Endothelial cell of hepatic sinusoid (primary cell): Measurements from ENCODE around the gene GPR89B.
"Not testable (repeated sequence)": the region's sequence is repeated elsewhere in the genome, so short reads cannot be mapped to it uniquely, and the experiment has no call there.

Experiments
- in situ Hi-C: cut with HindIII; loops from 2 replicates; pipeline ENCODE4 v1.10.0; 2017; ENCODE audit warnings: low sequenced_read_pairs

Gene GPR89B

GRCh38 chr1:147928236-147929132 is at the start of gene GPR89B:
TSS of gene GPR89B (plus strand) at chr1:147928420. CDS start at chr1:147928537, 117 bp downstream.
- in situ Hi-C loops, result not testable (repeated sequence)

GRCh38 chr1:147879911-147880310 is 48.3 kb upstream of the GPR89B start:
- in situ Hi-C loops, result loop anchor here (25.0 kb wide), 1 partner anchor 193 kb away; no protein-coding TSS in a partner anchor

GRCh38 chr1:147882535-147882934 is 45.7 kb upstream of the GPR89B start:
- in situ Hi-C loops, result loop anchor here (25.0 kb wide), 1 partner anchor 195 kb away; no protein-coding TSS in a partner anchor

GRCh38 chr1:147890177-147890790 is 37.9 kb upstream of the GPR89B start:
- in situ Hi-C loops, result loop anchor here (10.0 to 25.0 kb wide), 2 partner anchors 203 to 355 kb away; no protein-coding TSS in a partner anchor

GRCh38 chr1:147891088-147891487 is 37.1 kb upstream of the GPR89B start:
- in situ Hi-C loops, result loop anchor here (10.0 to 25.0 kb wide), 2 partner anchors 204 to 356 kb away; no protein-coding TSS in a partner anchor

- in situ Hi-C loops, result loop anchor here (10.0 to 25.0 kb wide), 2 partner anchors 205 to 357 kb away; no protein-coding TSS in a partner anchor
Observed at GRCh38 chr1:147892216-147892615, 36.0 kb upstream of the GPR89B start.

- in situ Hi-C loops, result loop anchor here (10.0 to 25.0 kb wide), 2 partner anchors 205 to 358 kb away; no protein-coding TSS in a partner anchor
Observed at GRCh38 chr1:147892731-147893214, 35.4 kb upstream of the GPR89B start.

GRCh38 chr1:147895123-147895522 is 33.1 kb upstream of the GPR89B start:
- in situ Hi-C loops, result loop anchor here (10.0 to 25.0 kb wide), 2 partner anchors 208 to 360 kb away; no protein-coding TSS in a partner anchor

DNA sequence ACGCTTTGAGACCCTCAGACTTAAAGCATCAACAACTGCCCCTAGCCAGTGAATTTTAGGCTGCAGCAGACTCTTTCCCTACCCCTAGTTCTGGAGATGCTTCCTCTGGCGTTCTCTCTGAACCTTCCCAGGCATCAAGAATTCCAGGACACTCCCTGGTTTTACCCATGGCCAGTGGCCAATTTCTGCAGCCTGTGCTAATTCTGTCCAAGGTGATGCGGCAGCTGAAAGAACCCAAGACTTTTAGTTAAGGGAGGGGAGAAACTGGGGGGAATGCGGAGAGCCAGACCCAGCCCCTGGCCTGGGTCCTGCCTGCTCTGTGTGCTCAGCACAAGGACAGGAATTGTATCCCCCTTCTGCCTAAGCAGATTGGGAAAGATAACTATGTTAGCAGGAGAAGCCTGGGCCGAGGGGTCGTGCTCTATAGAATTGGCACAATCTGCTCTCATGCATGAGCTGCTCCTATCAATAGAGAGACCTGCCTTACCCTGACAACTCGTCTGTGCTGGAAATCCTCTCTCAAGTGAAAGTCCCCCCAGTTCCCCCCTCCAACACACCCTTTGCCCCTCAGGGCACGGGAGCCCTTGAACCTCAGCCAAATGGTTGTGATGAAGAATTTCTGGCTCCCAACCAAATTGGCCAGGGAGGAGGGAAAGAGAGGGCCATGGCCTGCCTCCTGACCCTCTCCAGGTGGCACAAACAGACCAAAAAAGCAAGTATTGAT is 31.0 kb upstream of the GPR89B start:
- in situ Hi-C loops, result loop anchor here (10.0 to 25.0 kb wide), 2 partner anchors 210 to 362 kb away; no protein-coding TSS in a partner anchor

DNA sequence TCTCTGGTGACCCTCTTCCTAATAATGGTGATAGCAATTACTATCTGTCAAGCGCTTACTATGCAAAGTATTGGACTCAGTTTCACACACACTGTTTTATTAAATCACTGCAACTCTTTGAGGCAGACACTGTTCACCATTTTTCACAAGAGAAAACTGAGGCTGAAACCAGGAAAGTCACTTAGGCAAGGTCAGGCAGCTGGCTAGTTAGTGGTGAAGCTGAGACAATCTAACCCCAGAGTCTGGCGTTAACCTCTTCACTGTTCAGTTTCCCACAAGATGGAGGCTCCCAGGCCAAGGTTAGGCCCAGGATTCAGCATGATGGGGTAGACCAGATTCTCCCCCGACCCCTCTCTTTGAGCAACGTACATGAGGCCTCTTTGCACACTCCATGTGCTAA is 30.4 kb upstream of the GPR89B start:
- in situ Hi-C loops, result loop anchor here (10.0 to 25.0 kb wide), 2 partner anchors 210 to 363 kb away; no protein-coding TSS in a partner anchor

DNA sequence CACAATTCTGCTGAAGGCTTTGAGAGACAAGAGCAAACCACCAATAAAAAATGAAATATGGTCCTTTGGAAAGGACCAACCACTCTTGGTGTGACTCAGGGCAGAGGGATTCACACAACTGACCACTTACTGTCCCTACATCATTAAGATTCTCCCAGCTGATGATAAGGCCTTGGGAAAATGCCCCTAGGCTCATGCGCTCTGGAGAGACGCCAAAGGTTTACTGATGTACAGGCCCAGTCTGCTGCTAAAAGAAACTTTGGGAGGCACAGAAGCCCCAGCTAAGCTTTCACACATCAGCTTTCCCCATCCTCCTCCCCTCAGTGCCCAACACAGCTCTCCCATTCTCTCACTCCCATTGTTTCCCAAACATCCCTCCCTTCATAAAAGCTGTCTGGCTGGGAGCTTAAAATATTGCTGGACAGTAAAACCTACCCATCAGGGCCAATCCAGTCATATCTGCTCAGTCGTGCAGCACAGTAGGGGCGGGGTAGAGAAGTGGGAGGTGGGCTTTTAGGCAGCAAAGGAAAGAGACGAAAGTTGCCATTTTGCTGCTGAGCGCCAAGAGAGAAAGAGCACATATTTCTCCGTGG is 25.9 kb upstream of the GPR89B start, which contains the start of gene GJA8:
TSS of gene GJA8 (plus strand) at position 543 of the 593 bp plus-strand sequence. CDS start 5,161 bp downstream, outside the sequence.
- in situ Hi-C loops, result no loop called here

GRCh38 chr1:147904726-147905125 is 23.5 kb upstream of the GPR89B start:
- in situ Hi-C loops, result no loop called here

DNA sequence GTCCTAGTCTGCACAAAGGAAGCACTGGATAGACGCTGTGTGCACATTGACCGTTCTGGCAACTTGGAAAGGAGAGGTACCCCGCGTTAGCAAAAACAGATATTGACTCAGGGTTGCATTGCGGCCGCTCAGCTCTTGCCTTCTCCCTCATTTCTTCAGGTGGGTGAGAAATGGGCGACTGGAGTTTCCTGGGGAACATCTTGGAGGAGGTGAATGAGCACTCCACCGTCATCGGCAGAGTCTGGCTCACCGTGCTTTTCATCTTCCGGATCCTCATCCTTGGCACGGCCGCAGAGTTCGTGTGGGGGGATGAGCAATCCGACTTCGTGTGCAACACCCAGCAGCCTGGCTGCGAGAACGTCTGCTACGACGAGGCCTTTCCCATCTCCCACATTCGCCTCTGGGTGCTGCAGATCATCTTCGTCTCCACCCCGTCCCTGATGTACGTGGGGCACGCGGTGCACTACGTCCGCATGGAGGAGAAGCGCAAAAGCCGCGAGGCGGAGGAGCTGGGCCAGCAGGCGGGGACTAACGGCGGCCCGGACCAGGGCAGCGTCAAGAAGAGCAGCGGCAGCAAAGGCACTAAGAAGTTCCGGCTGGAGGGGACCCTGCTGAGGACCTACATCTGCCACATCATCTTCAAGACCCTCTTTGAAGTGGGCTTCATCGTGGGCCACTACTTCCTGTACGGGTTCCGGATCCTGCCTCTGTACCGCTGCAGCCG is 20.3 kb upstream of the GPR89B start:
- in situ Hi-C loops, result no loop called here

DNA sequence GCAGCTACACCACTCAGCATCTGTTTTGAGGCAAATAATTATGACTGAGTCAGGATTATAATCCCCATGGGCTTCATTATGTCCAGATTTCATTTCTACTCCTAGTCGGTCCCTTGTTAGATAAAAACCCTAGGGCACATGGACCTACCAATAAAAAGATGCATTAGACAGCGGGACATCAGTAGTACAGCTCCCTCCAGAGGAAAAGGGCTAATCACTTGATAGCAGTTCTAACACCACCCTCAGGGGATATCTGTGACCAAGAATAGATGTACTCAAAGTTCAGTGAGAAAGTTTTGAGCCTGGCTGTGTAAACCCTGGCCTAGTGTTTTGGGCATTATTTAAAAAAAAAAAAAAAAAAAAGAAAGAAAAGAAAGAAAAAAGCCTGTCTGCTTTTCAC is 15.7 kb upstream of the GPR89B start:
- in situ Hi-C loops, result no loop called here

- in situ Hi-C loops, result no loop called here
Observed at GRCh38 chr1:147913362-147913942, 14.8 kb upstream of the GPR89B start.

DNA sequence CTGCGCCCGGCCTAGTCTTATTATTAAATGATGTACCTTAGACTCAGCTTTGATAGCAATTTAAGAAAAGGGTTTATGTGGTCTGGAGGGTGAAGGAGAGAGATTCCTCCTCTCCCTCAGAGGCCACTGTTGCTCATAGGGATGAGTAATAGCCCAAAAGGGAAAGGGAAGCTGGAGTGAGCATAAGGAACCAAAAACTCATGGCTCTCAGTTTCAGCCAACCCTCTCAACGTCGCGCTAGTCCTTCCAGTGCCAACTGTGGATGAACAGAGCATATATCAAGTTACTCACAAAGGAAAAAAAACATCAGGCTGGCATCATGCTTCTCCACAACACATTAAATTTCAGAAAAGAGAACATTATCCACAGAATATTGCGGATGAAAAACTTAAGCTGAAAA is 8.3 kb upstream of the GPR89B start:
- in situ Hi-C loops, result no loop called here

GRCh38 chr1:147924813-147925212 is 3.4 kb upstream of the GPR89B start:
- in situ Hi-C loops, result no loop called here

- in situ Hi-C loops, result not testable (repeated sequence)
Observed at GRCh38 chr1:147927215-147927614, 1.0 kb upstream of the GPR89B start.

GRCh38 chr1:147927689-147928088 is 531 bp upstream of the GPR89B start:
- in situ Hi-C loops, result not testable (repeated sequence)
